H1 (cell line): ENCODE data around the gene FRK.

Experiments used
- ATF2 ChIP-seq: IDR thresholded peaks from 2 replicates; pipeline ENCODE4 v1.6.1; 2012; ENCODE audit warnings: low read length, inconsistent platforms
- CTCF ChIP-seq, 3 experiments: IDR thresholded peaks; 1 replicate in 2 of 3; 2 replicates in 1 of 3; pipeline versions ENCODE4 v1.5.1 to v1.6.1; 2011; ENCODE audit warnings: low read length in 3 of 3, mild to moderate bottlenecking in 3 of 3, inconsistent platforms in 2 of 3, low read depth in 1 of 3, moderate library complexity in 1 of 3; ENCODE audit not compliant: insufficient read depth in 1 of 3; ENCODE audit errors: control extremely low read depth in 1 of 3
- E2F6 ChIP-seq: IDR thresholded peaks from 2 replicates; pipeline ENCODE4 v1.6.1; 2012; ENCODE audit warnings: inconsistent platforms
- EZH2 ChIP-seq: fragments of 200-600 bp; sonication (generic); IDR thresholded peaks from 2 replicates; pipeline ENCODE4 v1.7.1; 2012; ENCODE audit warnings: low read depth, mild to moderate bottlenecking, moderate library complexity, low read length, inconsistent platforms; ENCODE audit not compliant: severe bottlenecking
- MAFK ChIP-seq: IDR thresholded peaks from 2 replicates; pipeline ENCODE4 v1.6.1; 2012; ENCODE audit warnings: low read depth, mild to moderate bottlenecking, improper control_type of control experiment, low read length
- MAX ChIP-seq: IDR thresholded peaks from 2 replicates; pipeline ENCODE4 v1.6.1; 2012; ENCODE audit warnings: inconsistent platforms
- POLR2A ChIP-seq, 2 experiments: IDR thresholded peaks; 1 replicate in 1 of 2; 2 replicates in 1 of 2; pipeline ENCODE4 v1.6.1; 2011; ENCODE audit warnings: low read depth in 2 of 2, low read length in 2 of 2, mild to moderate bottlenecking in 2 of 2; ENCODE audit errors: control extremely low read depth in 1 of 2
- POLR2AphosphoS5 ChIP-seq: IDR thresholded peaks from 2 replicates; pipeline ENCODE4 v1.6.1; 2011; ENCODE audit warnings: low read depth, low read length
- RAD21 ChIP-seq, 2 experiments: IDR thresholded peaks in 1 of 2; conservative IDR thresholded peaks in 1 of 2; 2 replicates each; pipeline ENCODE4 v1.6.1; 2011; ENCODE audit warnings: low read depth in 2 of 2, low read length in 2 of 2, improper control_type of control experiment in 1 of 2, inconsistent platforms in 1 of 2, mild to moderate bottlenecking in 1 of 2, moderate library complexity in 1 of 2
- RBBP5 ChIP-seq: IDR thresholded peaks from 2 replicates; pipeline ENCODE4 v1.7.1; 2012; ENCODE audit warnings: low read depth, mild to moderate bottlenecking, inconsistent platforms, low read length, moderate library complexity, borderline replicate concordance
- RXRA ChIP-seq: IDR thresholded peaks from 2 replicates; pipeline ENCODE4 v1.6.1; 2011; ENCODE audit warnings: low read depth, mild to moderate bottlenecking, low read length, moderate library complexity; ENCODE audit not compliant: insufficient read depth
- SP1 ChIP-seq: IDR thresholded peaks from 2 replicates; pipeline ENCODE4 v1.6.1; 2011; ENCODE audit warnings: low read depth, low read length
- TCF12 ChIP-seq: IDR thresholded peaks from 2 replicates; pipeline ENCODE4 v1.6.1; 2011; ENCODE audit warnings: low read depth, mild to moderate bottlenecking, low read length
- ZNF274 ChIP-seq: IDR thresholded peaks from 2 replicates; pipeline ENCODE4 v1.7.0; 2012; ENCODE audit warnings: low read length, borderline replicate concordance; ENCODE audit errors: extremely low read depth

GRCh38 chr6:116108836-116109235 lies 48.1 kb upstream of the FRK start:
- TF ChIP-seq ZNF274 (no peak), ATF2 (no peak), CTCF (IDR thresholded peaks at IDR 0.05; ENCODE audit: control extremely low read depth in 1 of 3, insufficient read depth in 1 of 3, low read depth in 1 of 3, low read length in 3 of 3) (no peak), SP1 (no peak), POLR2A (IDR thresholded peaks at IDR 0.05; ENCODE audit: control extremely low read depth in 1 of 2, low read depth in 2 of 2, low read length in 2 of 2) (no peak), TCF12 (no peak), RAD21 (IDR thresholded peaks at IDR 0.05 in 1 of 2, conservative IDR thresholded peaks at IDR 0.05 in 1 of 2; ENCODE audit: low read depth in 2 of 2, low read length in 2 of 2) (no peak), MAX (no peak), POLR2AphosphoS5 (no peak), E2F6 (no peak), MAFK (no peak), RXRA (no peak), RBBP5 (no peak), EZH2 (no peak)
